ENCODE measurements around the gene ZBED4.

The ZBED4 gene

DNA sequence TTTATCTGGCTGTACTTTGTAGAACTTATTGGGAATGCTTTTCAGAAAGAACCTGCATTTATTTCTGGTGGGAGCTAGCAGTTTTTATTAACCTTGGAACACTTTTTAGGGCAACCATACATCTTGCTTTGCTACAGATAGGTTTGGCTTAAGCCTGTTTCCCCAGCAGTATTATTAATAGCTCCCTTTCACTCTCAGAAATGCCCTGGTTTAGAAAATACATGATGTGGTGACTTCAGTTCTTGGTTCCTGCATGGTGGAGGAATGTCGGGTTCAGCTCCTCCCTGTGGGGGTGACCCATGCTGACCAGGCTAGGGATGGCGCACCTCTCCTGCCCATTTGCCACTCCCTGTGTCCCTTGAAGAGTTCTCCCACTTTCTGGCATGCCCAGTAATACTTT is 28.2 kb downstream of the ZBED4 start:
- DNase-seq = no peak

- no peak for DNase-seq
Observed at GRCh38 chr22:49882519-49883293, 29.1 kb downstream of the ZBED4 start.

- no peak for DNase-seq
Observed at GRCh38 chr22:49883294-49883640, 29.6 kb downstream of the ZBED4 start.

- DNase-seq = no peak
Observed at GRCh38 chr22:49884075-49884474, 30.4 kb downstream of the ZBED4 start.

DNA sequence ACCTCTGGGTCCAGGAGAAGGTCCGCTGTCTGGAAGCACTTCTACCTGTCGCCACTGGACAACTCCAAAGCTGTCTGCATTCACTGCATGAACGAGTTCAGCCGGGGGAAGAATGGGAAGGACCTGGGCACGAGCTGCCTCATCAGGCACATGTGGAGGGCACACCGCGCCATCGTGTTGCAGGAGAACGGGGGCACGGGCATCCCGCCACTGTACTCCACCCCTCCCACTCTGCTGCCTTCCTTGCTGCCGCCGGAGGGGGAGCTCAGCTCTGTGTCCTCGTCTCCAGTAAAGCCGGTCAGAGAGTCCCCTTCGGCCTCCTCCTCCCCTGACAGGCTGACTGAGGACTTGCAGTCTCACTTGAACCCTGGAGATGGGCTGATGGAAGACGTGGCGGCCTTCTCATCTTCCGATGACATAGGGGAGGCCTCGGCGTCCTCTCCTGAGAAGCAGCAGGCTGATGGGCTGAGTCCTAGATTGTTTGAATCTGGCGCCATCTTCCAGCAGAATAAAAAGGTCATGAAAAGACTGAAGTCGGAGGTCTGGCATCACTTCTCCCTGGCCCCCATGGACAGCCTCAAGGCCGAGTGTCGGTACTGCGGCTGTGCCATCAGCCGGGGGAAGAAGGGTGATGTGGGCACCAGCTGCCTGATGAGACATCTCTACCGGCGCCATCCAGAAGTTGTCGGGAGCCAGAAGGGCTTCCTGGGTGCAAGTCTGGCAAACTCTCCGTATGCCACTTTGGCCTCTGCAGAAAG is 31.0 kb downstream of the ZBED4 start:
- no peak for DNase-seq

DNA sequence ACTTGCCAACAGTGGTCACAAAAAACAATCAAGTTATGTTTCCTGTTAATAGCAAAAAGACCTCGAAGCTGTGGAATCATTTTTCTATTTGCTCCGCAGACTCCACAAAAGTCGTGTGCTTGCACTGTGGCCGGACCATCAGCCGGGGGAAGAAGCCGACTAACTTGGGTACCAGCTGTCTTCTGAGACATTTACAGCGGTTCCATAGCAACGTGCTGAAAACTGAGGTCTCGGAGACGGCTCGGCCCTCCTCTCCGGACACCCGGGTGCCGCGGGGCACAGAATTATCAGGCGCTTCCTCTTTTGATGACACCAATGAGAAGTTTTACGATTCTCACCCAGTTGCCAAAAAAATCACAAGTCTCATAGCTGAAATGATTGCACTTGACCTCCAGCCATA is 31.6 kb downstream of the ZBED4 start:
- no peak for DNase-seq

GRCh38 chr22:49885881-49886280 is 32.2 kb downstream of the ZBED4 start:
- no peak for DNase-seq

GRCh38 chr22:49886346-49887063 is 32.9 kb downstream of the ZBED4 start:
- no peak for DNase-seq

- no peak for DNase-seq
Observed at GRCh38 chr22:49887064-49887451, 33.4 kb downstream of the ZBED4 start.

- DNase-seq = no peak
Observed at GRCh38 chr22:49887702-49888101, 34.1 kb downstream of the ZBED4 start.

DNA sequence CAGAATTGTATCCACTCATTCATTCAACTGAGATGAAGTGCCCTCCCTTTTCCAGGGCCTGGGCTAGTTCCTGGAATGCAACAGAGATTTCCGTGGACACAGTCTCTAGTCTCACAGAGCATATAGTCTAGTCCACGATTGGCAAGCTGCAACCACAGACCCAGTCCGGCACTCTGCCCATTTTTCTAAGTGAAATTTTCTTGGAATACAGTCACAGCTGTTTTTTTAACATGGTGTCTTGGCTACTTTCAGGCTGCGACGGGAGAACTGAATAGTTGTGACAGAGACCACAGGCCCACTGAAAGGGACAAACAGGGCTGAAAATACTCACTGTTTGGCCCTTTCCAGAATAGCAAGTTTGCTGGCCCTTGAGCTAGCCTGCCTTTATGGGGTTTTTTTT is 35.4 kb downstream of the ZBED4 start:
- DNase-seq = no peak

DNA sequence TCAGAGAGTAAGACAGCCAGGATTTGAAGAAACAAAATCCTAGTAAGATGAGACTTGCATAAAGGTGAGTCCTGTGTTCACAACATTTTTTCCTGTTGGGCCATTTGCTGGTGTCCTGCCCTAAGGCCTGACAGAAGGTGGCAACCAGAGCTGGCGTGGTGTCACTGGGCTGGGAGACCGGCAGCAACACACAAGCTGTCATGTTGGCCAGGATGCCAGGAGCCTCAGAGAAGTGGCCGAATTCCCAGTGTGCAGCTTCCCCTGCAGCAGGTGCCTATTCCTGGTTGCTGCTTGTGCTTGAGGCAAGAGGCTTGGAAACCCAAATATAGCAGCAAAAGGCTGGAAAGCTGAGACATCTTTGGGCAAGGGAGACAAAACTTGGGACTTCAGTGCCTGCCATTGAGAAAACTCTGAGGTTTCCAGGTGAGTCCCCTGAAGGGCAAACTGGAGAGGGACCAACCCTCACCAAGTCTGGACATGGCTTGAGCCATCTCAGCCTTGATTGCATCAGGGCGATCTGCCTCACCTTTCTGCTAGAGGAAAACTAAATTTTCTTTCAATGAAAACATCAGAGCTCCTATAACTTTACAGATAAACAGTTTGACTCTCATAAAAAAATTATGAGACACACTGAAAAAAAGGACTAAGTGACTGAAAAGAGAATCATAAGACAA is 38.7 kb downstream of the ZBED4 start:
- DNase-seq = no peak

DNA sequence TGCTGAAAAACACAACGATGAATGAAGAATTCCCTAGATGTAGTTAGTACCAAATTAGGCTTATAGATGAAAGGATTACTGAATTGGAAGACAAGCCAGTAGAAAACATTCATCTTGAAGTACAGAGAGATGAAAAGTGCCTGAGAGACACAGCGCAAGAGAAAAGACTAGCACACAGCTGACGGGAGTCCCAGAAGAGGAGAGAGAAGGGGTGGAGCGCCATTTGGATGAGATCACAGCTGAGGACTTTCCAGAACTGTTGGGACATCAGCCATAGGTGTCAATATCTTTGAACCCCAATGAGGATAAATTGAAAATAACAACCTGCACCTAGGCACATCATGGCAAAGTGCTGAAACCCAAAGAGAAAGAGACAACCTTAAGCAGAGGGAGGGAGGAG is 39.4 kb downstream of the ZBED4 start:
- no peak for DNase-seq

DNA sequence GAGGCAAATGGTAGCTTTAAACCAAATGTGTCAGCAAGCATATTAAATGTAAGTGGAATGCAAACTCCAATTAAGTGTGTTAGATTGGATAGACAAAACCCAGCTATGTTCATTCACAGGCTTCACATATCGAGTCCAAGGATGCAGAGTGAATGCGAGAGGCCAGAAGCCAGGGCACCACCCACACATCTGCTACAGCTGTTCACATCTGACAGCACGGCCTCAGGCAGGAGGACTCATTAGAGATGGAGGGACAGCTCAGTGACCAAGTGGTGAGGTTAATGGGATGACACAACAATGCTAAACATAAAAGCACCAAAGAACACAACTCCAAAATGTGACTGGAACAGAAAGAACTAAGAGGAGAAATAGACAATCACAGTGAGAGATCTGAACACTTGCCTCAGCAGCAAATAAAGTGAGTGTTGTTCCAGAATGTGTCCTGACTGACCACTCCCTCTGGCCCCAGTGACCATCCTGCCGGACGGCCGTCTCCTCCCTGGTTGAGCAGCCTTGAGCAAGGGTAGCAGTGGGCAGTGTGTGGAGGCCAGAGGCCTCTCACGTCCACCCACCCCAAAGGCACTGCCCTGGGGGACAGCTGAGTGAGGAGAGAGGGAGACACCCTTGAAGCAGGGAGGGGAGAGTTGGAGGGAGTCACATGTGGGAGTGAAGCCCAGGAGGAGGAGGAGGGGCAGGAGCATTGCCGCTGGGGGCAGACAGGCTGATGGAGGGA is 40.8 kb downstream of the ZBED4 start:
- DNase-seq = no peak

DNA sequence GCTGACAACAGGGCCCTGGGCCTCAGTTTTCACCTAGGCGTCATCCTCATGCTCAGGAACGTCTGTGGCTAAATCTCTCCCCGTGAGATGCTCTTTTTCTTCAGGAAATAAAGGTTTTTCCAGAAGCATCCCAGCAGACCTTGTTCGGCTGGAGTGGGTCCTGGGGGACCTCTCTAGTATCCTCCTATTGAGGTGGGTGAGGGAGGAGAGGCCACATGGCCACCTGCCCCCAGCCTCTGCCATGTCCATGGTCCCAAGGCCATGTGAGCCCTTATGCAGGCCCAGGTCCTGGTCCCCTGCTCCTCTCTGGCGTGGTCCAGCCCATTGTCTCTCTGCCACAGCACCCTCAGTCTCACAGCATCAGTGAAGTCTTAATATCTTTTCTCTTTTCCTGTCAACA is 42.6 kb downstream of the ZBED4 start:
- DNase-seq = no peak

- DNase-seq = no peak
Observed at GRCh38 chr22:49897015-49897684, 43.5 kb downstream of the ZBED4 start.

DNA sequence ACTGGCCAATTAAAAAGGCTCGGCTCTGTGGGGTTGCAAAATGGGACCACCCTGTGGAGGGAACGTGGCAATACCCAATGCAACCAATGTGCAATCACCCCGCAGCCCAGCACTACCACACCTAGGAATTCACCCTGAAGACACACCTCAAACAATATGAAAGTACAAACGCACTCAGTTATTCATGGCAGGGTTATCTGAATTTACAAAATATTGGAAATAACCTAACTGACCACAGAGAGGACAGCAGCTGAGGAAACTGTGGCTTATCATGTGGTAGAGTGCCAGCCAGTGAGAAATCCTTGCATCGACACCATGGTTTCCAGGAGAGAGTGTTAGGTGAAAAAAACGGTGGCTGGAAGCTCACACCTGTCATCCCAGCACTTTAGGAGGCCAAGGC is 45.9 kb downstream of the ZBED4 start:
- no peak for DNase-seq

GRCh38 chr22:49900441-49901230 is 47.0 kb downstream of the ZBED4 start:
- DNase-seq = no peak

DNA sequence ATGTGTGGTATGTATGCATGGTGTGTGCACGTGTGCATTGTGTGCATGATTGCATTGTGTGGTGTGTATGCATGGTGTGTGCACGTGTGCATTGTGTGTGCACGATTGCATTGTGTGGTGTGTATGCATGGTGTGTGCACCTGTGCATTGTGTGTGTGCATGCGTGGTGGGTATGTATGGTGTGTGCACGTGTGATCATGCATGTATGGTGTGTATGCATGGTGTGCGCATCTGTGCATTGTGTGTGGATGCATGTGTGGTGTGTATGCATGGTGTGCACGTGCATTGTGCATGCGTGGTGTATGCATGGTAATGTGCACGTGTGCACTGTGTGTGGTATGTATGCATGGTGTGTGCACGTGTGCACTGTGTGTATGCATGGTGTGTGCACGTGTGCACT is 47.8 kb downstream of the ZBED4 start:
- no peak for DNase-seq

DNA sequence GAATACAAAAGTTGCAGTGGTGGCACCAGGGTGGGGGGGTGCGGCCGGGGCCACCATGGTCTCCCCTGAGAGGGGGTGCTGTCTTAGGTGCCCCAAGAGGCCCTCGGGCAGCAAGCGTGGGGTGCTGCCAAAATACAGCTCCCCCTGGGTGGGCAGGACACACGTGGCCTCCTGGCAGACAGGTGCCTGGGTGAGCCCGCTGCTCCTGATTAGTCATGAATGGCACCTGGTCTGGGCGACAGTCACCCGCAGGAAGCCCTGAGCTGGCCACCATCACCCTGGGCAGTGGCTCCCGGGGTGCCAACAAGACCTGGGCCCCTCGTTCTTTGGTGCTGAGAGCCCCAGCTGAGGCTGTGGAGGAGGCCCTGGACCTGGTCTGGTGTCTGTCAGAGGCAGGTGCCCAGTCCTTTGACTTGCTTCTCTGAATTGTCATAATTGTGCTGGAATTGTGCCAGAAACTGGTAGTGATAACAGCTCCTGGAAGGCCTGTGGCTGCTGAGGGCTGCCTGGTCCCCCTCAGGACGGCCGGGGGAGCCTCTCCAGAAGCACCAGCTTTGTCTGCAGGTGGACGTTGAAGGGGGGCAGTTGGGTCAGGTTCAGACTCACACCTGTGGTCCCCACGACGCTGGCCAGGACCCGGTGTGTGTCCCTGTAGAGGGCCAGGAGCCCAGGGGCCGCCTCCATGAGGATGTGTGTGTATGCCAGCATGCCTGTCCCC is 49.8 kb downstream of the ZBED4 start:
- DNase-seq = no peak

DNA sequence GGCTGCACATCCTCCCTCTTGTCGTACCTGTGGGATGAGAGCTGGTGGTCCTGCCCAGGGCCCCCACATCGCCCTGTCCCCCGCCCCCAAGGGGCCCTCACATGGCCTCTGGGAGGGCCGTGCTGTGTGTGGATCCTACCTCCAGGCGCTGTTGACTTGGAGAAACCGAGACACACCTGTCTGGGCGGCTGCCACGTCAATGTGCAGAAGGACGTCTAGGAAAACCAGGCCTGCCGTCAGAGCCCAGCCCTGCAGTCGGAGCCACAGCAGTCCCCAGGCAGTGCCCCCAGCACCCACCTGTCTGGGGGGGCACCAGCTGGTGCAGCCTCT is 50.4 kb downstream of the ZBED4 start:
- DNase-seq = no peak

Measured in stimulated activated naive CD4-positive, alpha-beta T cell (primary cell).